ENCODE data around the gene STRA6. TPM values are rescaled to one million over a fixed set of nuclear protein-coding genes. Genes with fewer than 3 reads are reported as not detected.

The STRA6 gene
- total RNA-seq, 4 donors from 2014 or later, result 0.12 TPM; not detected in 3

- WGBS, 2 donors (ENCODE audit: low coverage in 1 of 2), result 50 to 82% methylated on average over 1 to 7 of the region's 8 CpGs
- ATAC-seq, result no peak
- no peak for TF ChIP-seq POLR2A (IDR thresholded peaks at IDR 0.05)
- TF ChIP-seq POLR2AphosphoS5 (IDR thresholded peaks at IDR 0.05), result no peak
- TF ChIP-seq CTCF (IDR thresholded peaks at IDR 0.05), result no peak
- Histone ChIP-seq H3K27ac (no peak overlapping the region), H3K4me1 (no peaks in the 10 kb centered on the region), H3K36me3 (no peaks in the 10 kb centered on the region), H3K4me3 (no peak overlapping the region), H3K9me3 (no peaks in the 10 kb centered on the region), H3K27me3 (peaks cover 49% of the 10 kb centered on the region)
These were observed 13.4 kb upstream of the STRA6 start for GRCh38 chr15:74215958-74216357.

DNA sequence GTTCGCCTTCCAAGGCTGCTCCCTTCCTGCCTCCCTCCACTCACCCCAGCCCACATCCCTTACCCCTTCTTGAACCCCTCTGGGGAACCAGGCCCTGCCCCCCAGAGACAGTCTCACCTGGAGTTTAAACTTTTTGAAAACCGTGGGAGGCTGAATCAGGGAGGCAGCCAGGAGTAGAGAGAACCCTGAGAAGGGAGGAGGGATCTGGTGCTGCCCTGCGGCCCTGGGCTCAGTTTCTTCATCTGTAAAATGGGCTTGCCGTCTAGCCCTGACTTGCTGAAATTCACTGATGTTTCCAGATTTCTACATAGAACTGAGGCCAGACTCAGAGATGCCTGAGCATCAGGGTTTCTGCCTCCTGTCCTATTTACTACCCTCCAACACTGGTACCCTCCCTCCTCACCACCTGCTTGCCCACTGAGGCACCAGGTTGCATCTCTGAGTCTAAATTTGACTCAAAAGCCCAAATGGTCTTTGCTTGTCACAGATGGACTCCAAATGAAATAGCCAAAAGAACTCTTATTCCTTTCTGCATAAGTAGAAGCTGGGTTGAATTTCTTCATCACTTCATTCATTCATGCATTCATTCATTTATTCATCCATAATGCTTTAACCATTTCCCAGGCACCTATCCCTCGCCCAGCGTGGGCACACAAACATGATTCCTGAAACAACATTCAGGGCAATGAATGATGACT, 11.9 kb upstream of the STRA6 start:
- H3K27me3 ChIP-seq, result peaks cover 39% of the 10 kb centered on the region
- no peaks in the 10 kb centered on the region for H3K9me3 ChIP-seq
- 83 to 100% methylated on average over 1 to 4 of the region's 6 CpGs for WGBS, 2 donors (ENCODE audit: low coverage in 1 of 2)
- no peaks in the 10 kb centered on the region for H3K36me3 ChIP-seq
- H3K4me1 ChIP-seq, result peaks cover 0 to 5% (median 0%) of the 10 kb centered on the region in 3 donors
- H3K27ac ChIP-seq, result no peak overlapping the region
- H3K4me3 ChIP-seq, result no peak overlapping the region
- TF ChIP-seq CTCF (IDR thresholded peaks at IDR 0.05) (no peak), POLR2AphosphoS5 (IDR thresholded peaks at IDR 0.05) (no peak), POLR2A (IDR thresholded peaks at IDR 0.05) (no peak), EP300 (IDR thresholded peaks at IDR 0.05) (no peak)
- no peak for ATAC-seq

- ATAC-seq, result no peak
These were observed 11.3 kb upstream of the STRA6 start for GRCh38 chr15:74213858-74214284.

DNA sequence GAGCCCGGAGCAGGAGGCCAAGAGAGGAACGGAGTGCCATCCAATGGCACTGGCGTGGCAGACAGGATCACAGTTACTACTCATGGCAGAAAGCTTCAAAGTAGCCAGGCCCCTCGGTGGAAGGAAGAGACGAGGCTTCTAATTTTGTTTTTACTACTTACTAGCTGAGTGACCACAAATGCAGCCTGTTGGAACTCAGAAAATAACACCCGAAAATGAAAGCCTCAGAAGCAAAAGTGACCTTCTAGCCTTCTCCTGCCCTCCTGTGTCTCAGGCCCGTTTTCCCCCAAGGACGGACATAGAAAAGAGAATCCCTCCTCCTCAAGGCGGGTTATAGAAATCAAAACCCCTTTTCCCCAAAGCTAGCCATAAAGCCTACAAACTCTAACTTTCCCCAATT, 9.9 kb upstream of the STRA6 start:
- 87 to 88% methylated on average over 6 to 9 of the region's 9 CpGs for WGBS, 2 donors (ENCODE audit: low coverage in 1 of 2)
- no peak for ATAC-seq

More at GRCh38 chr15:74213858-74214284, 11.3 kb upstream of the STRA6 start:
- Histone ChIP-seq H3K27ac (no peak overlapping the region), H3K36me3 (no peaks in the 10 kb centered on the region), H3K27me3 (peaks cover 34% of the 10 kb centered on the region), H3K4me1 (peaks cover 0 to 5% (median 0%) of the 10 kb centered on the region in 3 donors), H3K4me3 (no peak overlapping the region), H3K9me3 (no peaks in the 10 kb centered on the region)
- 46 to 52% methylated on average over 3 to 6 of the region's 7 CpGs for WGBS, 2 donors (ENCODE audit: low coverage in 1 of 2)
- TF ChIP-seq POLR2A (IDR thresholded peaks at IDR 0.05) (no peak), CTCF (IDR thresholded peaks at IDR 0.05) (no peak), POLR2AphosphoS5 (IDR thresholded peaks at IDR 0.05) (no peak)

More for the DNA sequence above, 9.9 kb upstream of the STRA6 start:
- Histone ChIP-seq H3K27ac (no peak overlapping the region), H3K4me1 (peaks cover 0 to 5% (median 0%) of the 10 kb centered on the region in 3 donors), H3K27me3 (peaks cover 23% of the 10 kb centered on the region), H3K4me3 (no peak overlapping the region), H3K9me3 (no peaks in the 10 kb centered on the region), H3K36me3 (no peaks in the 10 kb centered on the region)
- TF ChIP-seq POLR2AphosphoS5 (IDR thresholded peaks at IDR 0.05) (no peak), POLR2A (IDR thresholded peaks at IDR 0.05) (no peak), CTCF (IDR thresholded peaks at IDR 0.05) (no peak), EP300 (IDR thresholded peaks at IDR 0.05) (no peak)
